Panc1 (cell line): Measurements from ENCODE around the gene RNF19B. TPM values are rescaled to one million over a fixed set of nuclear protein-coding genes. Genes with fewer than 3 reads are reported as not detected.

Experiments used
- ATAC-seq: fragments of 200-7000 bp; cut with Tn5 transposase; 2 replicates; pipeline ENCODE4 v1.9.1; 2020; ENCODE audit warnings: mild to moderate bottlenecking, moderate library complexity
- BruUV-seq: library from RNA; stranded (reverse); fragments of 400-500 nt; replicated peaks from 2 replicates; lab custom pipeline; 2021; lab: Mats Ljungman, UMichigan
- CTCF ChIA-PET: fragments of 300-600 bp; sonication (Branson Sonifier 250); formaldehyde crosslinking; loops from one replicate; lab custom pipeline; 2022; ENCODE audit warnings: antibody characterized with exemption; lab: Charles Lee
- POLR2A ChIA-PET: fragments of 300-600 bp; sonication (Branson Sonifier 250); formaldehyde crosslinking; loops from one replicate; lab custom pipeline; 2022; ENCODE audit warnings: antibody characterized with exemption; lab: Charles Lee
- DNase-seq: peaks from one replicate; pipeline ENCODE4 v3.0.0-alpha.2; 2010; ENCODE audit warnings: low read depth, low spot score
- H3K27ac ChIP-seq: 2 replicates; pipeline ENCODE4 v1.5.1; 2011; ENCODE audit warnings: mild to moderate bottlenecking, low read length, inconsistent platforms
- H3K27me3 ChIP-seq: fragments of 200-500 bp; sonication (Bioruptor generic); 2 replicates; pipeline ENCODE4 v1.6.0; 2014; ENCODE audit warnings: low read length, inconsistent platforms; ENCODE audit not compliant: control insufficient read depth, insufficient read depth
- H3K36me3 ChIP-seq: fragments of 200-500 bp; sonication (Bioruptor generic); 2 replicates; pipeline ENCODE4 v1.5.1; 2014; ENCODE audit warnings: inconsistent platforms, mild to moderate bottlenecking, low read length, moderate library complexity; ENCODE audit not compliant: control insufficient read depth, insufficient read depth
- H3K4me1 ChIP-seq: 2 replicates; pipeline ENCODE4 v1.5.1; 2011; ENCODE audit warnings: inconsistent platforms, mild to moderate bottlenecking, low read length, moderate library complexity; ENCODE audit not compliant: control insufficient read depth, insufficient read depth
- H3K4me3 ChIP-seq, 2 experiments: 2 replicates each; pipeline ENCODE4 v1.5.1; 2011 to 2012; ENCODE audit warnings: low read depth in 2 of 2, low read length in 2 of 2, mild to moderate bottlenecking in 2 of 2, inconsistent platforms in 1 of 2, moderate library complexity in 1 of 2
- H3K9me3 ChIP-seq: fragments of 200-500 bp; sonication (Bioruptor generic); 2 replicates; pipeline ENCODE4 v1.5.1; 2014; ENCODE audit warnings: low read depth, mild to moderate bottlenecking, inconsistent platforms, low read length, moderate library complexity; ENCODE audit not compliant: control insufficient read depth, insufficient read depth
- CTCF ChIP-seq: fragments of 450-650 bp; IDR thresholded peaks from 2 replicates; pipeline ENCODE4 v1.5.1; 2017; ENCODE audit warnings: mild to moderate bottlenecking
- POLR2AphosphoS5 ChIP-seq: IDR thresholded peaks from 2 replicates; pipeline ENCODE4 v1.6.1; 2012; ENCODE audit warnings: mild to moderate bottlenecking, low read depth, low read length, moderate library complexity
- REST ChIP-seq, 2 experiments: IDR thresholded peaks; 2 replicates each; pipeline ENCODE4 v1.6.1; 2011 to 2012; ENCODE audit warnings: low read depth in 2 of 2, control low read depth in 1 of 2, low read length in 1 of 2, mild to moderate bottlenecking in 1 of 2, moderate library complexity in 1 of 2; ENCODE audit not compliant: insufficient read depth in 1 of 2
- SIN3A ChIP-seq: IDR thresholded peaks from 2 replicates; pipeline ENCODE4 v1.6.1; 2012; ENCODE audit warnings: low read depth, mild to moderate bottlenecking, low read length, moderate library complexity, borderline replicate concordance; ENCODE audit not compliant: insufficient read depth
- TCF7L2 ChIP-seq: IDR thresholded peaks from 2 replicates; pipeline ENCODE4 v1.6.1; 2011; ENCODE audit warnings: mild to moderate bottlenecking, low read depth, low read length, inconsistent platforms
- in situ Hi-C: cut with HindIII; loops from 2 replicates; pipeline ENCODE4 v1.10.0; 2016; ENCODE audit warnings: low sequenced_read_pairs, low pct_unique_long_range_greater_than_20kb
- intact Hi-C: fragments of 100-400 bp; cut with micrococcal nuclease; formaldehyde crosslinking; loops from one replicate; pipeline ENCODE4 v1.10.0; 2022; ENCODE audit not compliant: unreplicated experiment
- total RNA-seq: library from RNA; stranded (reverse); gene quantifications from one replicate; pipeline ENCODE4 v1.2.1, GENCODE V29; 2021; ENCODE audit not compliant: unreplicated experiment

Gene RNF19B
- total RNA-seq, 1 experiment from 2014 or later: 29.1 TPM

GRCh38 chr1:32895325-32896215 lies 69.0 kb downstream of the RNF19B start:
- Histone ChIP-seq H3K36me3 (no peaks in the 10 kb centered on the region; the same call in 1 of the 2 replicates), H3K27ac (no peak overlapping the region), H3K27me3 (no peaks in the 10 kb centered on the region), H3K9me3 (no peaks in the 10 kb centered on the region), H3K4me3 (no peak overlapping the region), H3K4me1 (peaks cover 8% of the 10 kb centered on the region; the same call in 1 of the 2 replicates)
- in situ Hi-C loops: no loop called here
- BruUV-seq: no TSS peak
- intact Hi-C loops: no loop called here
- DNase-seq (no peak), ATAC-seq (no peak)
- CTCF ChIA-PET: interaction anchor here (0.5 kb wide), 1 partner anchor 489 kb away, joined by 6 read pairs; no protein-coding TSS in a partner anchor
- TF ChIP-seq POLR2AphosphoS5 (no peak), CTCF (no peak), REST (IDR thresholded peaks at IDR 0.05; ENCODE audit: insufficient read depth in 1 of 2, low read depth in 2 of 2, low read length in 1 of 2) (no peak), TCF7L2 (no peak), SIN3A (no peak)
- POLR2A ChIA-PET: interaction anchor here (1.1 kb wide), 1 partner anchor 39 kb away, joined by 3 read pairs; no protein-coding TSS in a partner anchor

- no peaks in the 10 kb centered on the region for H3K9me3 ChIP-seq
- intact Hi-C loops: no loop called here
- no peaks in the 10 kb centered on the region for H3K27me3 ChIP-seq
- no peak; the same call in 1 of the 2 replicates for ATAC-seq
- H3K36me3 ChIP-seq: no peaks in the 10 kb centered on the region
- peaks cover 4% of the 10 kb centered on the region; the same call in 1 of the 2 replicates for H3K4me1 ChIP-seq
- ChIA-PET CTCF (interaction anchor here (0.5 kb wide), 1 partner anchor 488 kb away, joined by 6 read pairs; no protein-coding TSS in a partner anchor), POLR2A (interaction anchor here (0.9 to 1.1 kb wide), 2 partner anchors 40 to 189 kb away, joined by 3 to 6 read pairs; no protein-coding TSS in a partner anchor)
- DNase-seq: no peak
- H3K27ac ChIP-seq: no peak overlapping the region
- TF ChIP-seq REST (IDR thresholded peaks at IDR 0.05; ENCODE audit: insufficient read depth in 1 of 2, low read depth in 2 of 2, low read length in 1 of 2): no peak
- no peak for TF ChIP-seq POLR2AphosphoS5
- no peak for TF ChIP-seq TCF7L2
- TF ChIP-seq SIN3A: no peak
- no peak for TF ChIP-seq CTCF
- BruUV-seq: no TSS peak
- in situ Hi-C loops: no loop called here
- no peak overlapping the region for H3K4me3 ChIP-seq
Observed at GRCh38 chr1:32894681-32895080, 69.9 kb downstream of the RNF19B start.
